Keratinocyte (primary cell): Measurements from ENCODE around the gene CCDC172.

Source experiments
- EZH2 ChIP-seq: IDR thresholded peaks from one replicate; pipeline ENCODE4 v1.6.1; 2012; ENCODE audit warnings: inconsistent platforms, mild to moderate bottlenecking, low read length, moderate library complexity
- TF ChIP-seq, protein P1 (sequence below), 3 experiments: IDR thresholded peaks in 1 of 3; conservative IDR thresholded peaks in 1 of 3; optimal IDR thresholded peaks in 1 of 3; 2 replicates in 2 of 3; 3 replicates in 1 of 3; pipeline versions ENCODE3 to v1.5.1; 2011; ENCODE audit warnings: low read length in 3 of 3, mild to moderate bottlenecking in 3 of 3, moderate library complexity in 2 of 3, control low read depth in 1 of 3, inconsistent platforms in 1 of 3; ENCODE audit not compliant: insufficient read depth in 2 of 3; ENCODE audit errors: extremely low read depth in 1 of 3

GRCh38 chr10:116276981-116277380 is 47.3 kb upstream of the CCDC172 start:
- TF ChIP-seq EZH2 = no peak
- TF ChIP-seq, protein P1, sequence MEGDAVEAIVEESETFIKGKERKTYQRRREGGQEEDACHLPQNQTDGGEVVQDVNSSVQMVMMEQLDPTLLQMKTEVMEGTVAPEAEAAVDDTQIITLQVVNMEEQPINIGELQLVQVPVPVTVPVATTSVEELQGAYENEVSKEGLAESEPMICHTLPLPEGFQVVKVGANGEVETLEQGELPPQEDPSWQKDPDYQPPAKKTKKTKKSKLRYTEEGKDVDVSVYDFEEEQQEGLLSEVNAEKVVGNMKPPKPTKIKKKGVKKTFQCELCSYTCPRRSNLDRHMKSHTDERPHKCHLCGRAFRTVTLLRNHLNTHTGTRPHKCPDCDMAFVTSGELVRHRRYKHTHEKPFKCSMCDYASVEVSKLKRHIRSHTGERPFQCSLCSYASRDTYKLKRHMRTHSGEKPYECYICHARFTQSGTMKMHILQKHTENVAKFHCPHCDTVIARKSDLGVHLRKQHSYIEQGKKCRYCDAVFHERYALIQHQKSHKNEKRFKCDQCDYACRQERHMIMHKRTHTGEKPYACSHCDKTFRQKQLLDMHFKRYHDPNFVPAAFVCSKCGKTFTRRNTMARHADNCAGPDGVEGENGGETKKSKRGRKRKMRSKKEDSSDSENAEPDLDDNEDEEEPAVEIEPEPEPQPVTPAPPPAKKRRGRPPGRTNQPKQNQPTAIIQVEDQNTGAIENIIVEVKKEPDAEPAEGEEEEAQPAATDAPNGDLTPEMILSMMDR (optimal IDR thresholded peaks at IDR 0.05 in 1 of 3, IDR thresholded peaks at IDR 0.05 in 1 of 3, conservative IDR thresholded peaks at IDR 0.05 in 1 of 3; ENCODE audit: extremely low read depth in 1 of 3, insufficient read depth in 2 of 3, low read length in 3 of 3) = no peak
